Gastroesophageal sphincter (tissue), 4 donors: ENCODE measurements around the gene ERVK3-1. TPM values are rescaled to one million over a fixed set of nuclear protein-coding genes. Genes with fewer than 3 reads are reported as not detected.

Experiments
- ATAC-seq: fragments of 150-250 bp; one replicate; pipeline ENCODE4 v1.9.1; 2016; ENCODE audit warnings: mild to moderate bottlenecking, moderate library complexity
- H3K27ac ChIP-seq, 4 donors: fragments of 200-600 bp; sonication (generic) in 3 of 4; 1 replicate in 3 of 4; 2 replicates in 1 of 4; pipeline ENCODE4 v1.5.1; 2016 to 2019
- H3K27me3 ChIP-seq: fragments of 200-600 bp; sonication (generic); one replicate; pipeline ENCODE4 v1.5.1; 2019
- H3K36me3 ChIP-seq, 2 donors: fragments of 200-600 bp; sonication (generic); one replicate each; pipeline ENCODE4 v1.5.1; 2019; ENCODE audit warnings: control low read depth in 1 of 2
- H3K4me1 ChIP-seq, 3 donors: fragments of 200-600 bp; sonication (generic); 1 replicate in 2 of 3; 2 replicates in 1 of 3; pipeline ENCODE4 v1.5.1; 2016 to 2019; ENCODE audit warnings: control low read depth in 2 of 3
- H3K4me3 ChIP-seq, 2 donors: fragments of 200-600 bp; sonication (generic); one replicate each; pipeline ENCODE4 v1.5.1; 2019; ENCODE audit warnings: mild to moderate bottlenecking in 1 of 2, moderate library complexity in 1 of 2
- H3K9me3 ChIP-seq, 3 donors: fragments of 200-600 bp; sonication (generic); one replicate each; pipeline ENCODE4 v1.5.1; 2017 to 2019; ENCODE audit warnings: control low read depth in 2 of 3
- CTCF ChIP-seq, 4 experiments: fragments of 200-600 bp in 2 of 4; fragments of 450-650 bp in 2 of 4; sonication (generic) in 1 of 4; IDR thresholded peaks; one replicate each; pipeline ENCODE4 v1.5.1; 2017 to 2019; ENCODE audit warnings: antibody characterized with exemption in 4 of 4, mild to moderate bottlenecking in 2 of 4, moderate library complexity in 2 of 4
- EP300 ChIP-seq: sonication (generic); formaldehyde crosslinking; IDR thresholded peaks from one replicate; pipeline ENCODE4 v1.6.1; 2017; ENCODE audit warnings: antibody characterized with exemption, mild to moderate bottlenecking
- POLR2A ChIP-seq, 2 donors: fragments of 450-650 bp; IDR thresholded peaks; one replicate each; pipeline ENCODE4 v1.6.1; 2017; ENCODE audit warnings: antibody characterized with exemption in 2 of 2, mild to moderate bottlenecking in 2 of 2, moderate library complexity in 1 of 2
- POLR2AphosphoS5 ChIP-seq: sonication (generic); formaldehyde crosslinking; IDR thresholded peaks from one replicate; pipeline ENCODE4 v1.6.1; 2017; ENCODE audit warnings: antibody characterized with exemption
- WGBS, 2 donors: methylation state at CpG; one replicate each; pipeline ENCODE4 v1.1.5; 2018; ENCODE audit warnings: low coverage in 1 of 2; 5-methylcytosine and 5-hydroxymethylcytosine counted together
- total RNA-seq, 4 donors: library from RNA; depleted of rRNA; stranded (reverse); fragments of >200 nt; gene quantifications; one replicate each; pipeline ENCODE4 v1.1.0, GENCODE V29; 2016

ERVK3-1 gene
- total RNA-seq, 4 donors from 2014 or later, result 31.7 to 67.2 (median 41.5) TPM

- TF ChIP-seq CTCF (IDR thresholded peaks at IDR 0.05) (no peak), POLR2A (IDR thresholded peaks at IDR 0.05) (no peak), POLR2AphosphoS5 (no peak), EP300 (no peak)
- Histone ChIP-seq H3K27me3 (no peaks in the 10 kb centered on the region), H3K4me3 (no peak overlapping the region), H3K27ac (no peak overlapping the region), H3K4me1 (no peaks in the 10 kb centered on the region), H3K36me3 (peaks cover 0 to 65% of the 10 kb centered on the region in 2 donors), H3K9me3 (no peaks in the 10 kb centered on the region)
- ATAC-seq, result no peak
- 75 to 80% methylated on average over 1 of the region's 1 CpG for WGBS, 2 donors
Observed at GRCh38 chr19:58336216-58336615, 31.0 kb downstream of the ERVK3-1 start.

- ATAC-seq, result no peak
- peaks cover 0 to 71% of the 10 kb centered on the region in 2 donors for H3K36me3 ChIP-seq
- 100% methylated on average over 2 of the region's 4 CpGs for WGBS, 2 donors
- no peak overlapping the region for H3K4me3 ChIP-seq
- H3K4me1 ChIP-seq, result no peaks in the 10 kb centered on the region
- no peak for TF ChIP-seq POLR2AphosphoS5
- no peak for TF ChIP-seq CTCF (IDR thresholded peaks at IDR 0.05)
- TF ChIP-seq EP300, result no peak
- no peak for TF ChIP-seq POLR2A (IDR thresholded peaks at IDR 0.05)
- no peak overlapping the region for H3K27ac ChIP-seq
- no peaks in the 10 kb centered on the region for H3K9me3 ChIP-seq
- no peaks in the 10 kb centered on the region for H3K27me3 ChIP-seq
Observed at GRCh38 chr19:58336820-58337219, 31.6 kb downstream of the ERVK3-1 start.

GRCh38 chr19:58338336-58338735, 33.2 kb downstream of the ERVK3-1 start:
- ATAC-seq, result no peak
- H3K4me3 ChIP-seq, result no peak overlapping the region

GRCh38 chr19:58338825-58339558, 33.8 kb downstream of the ERVK3-1 start:
- Histone ChIP-seq H3K4me1 (no peaks in the 10 kb centered on the region), H3K4me3 (no peak overlapping the region), H3K27me3 (no peaks in the 10 kb centered on the region), H3K9me3 (no peaks in the 10 kb centered on the region), H3K36me3 (peaks cover 0 to 72% of the 10 kb centered on the region in 2 donors), H3K27ac (no peak overlapping the region)
- TF ChIP-seq POLR2AphosphoS5, result no peak
- TF ChIP-seq CTCF (IDR thresholded peaks at IDR 0.05), result no peak
- no peak for TF ChIP-seq EP300
- no peak for TF ChIP-seq POLR2A (IDR thresholded peaks at IDR 0.05)
- 57% methylated on average over 13 of the region's 30 CpGs; no CpG with 5 or more reads in 1 of the 2 donors for WGBS, 2 donors
- ATAC-seq, result no peak

More at GRCh38 chr19:58338336-58338735, 33.2 kb downstream of the ERVK3-1 start:
- Histone ChIP-seq H3K36me3 (peaks cover 0 to 72% of the 10 kb centered on the region in 2 donors), H3K27me3 (no peaks in the 10 kb centered on the region), H3K9me3 (no peaks in the 10 kb centered on the region), H3K4me1 (no peaks in the 10 kb centered on the region), H3K27ac (no peak overlapping the region)
- 96 to 100% methylated on average over 6 to 8 of the region's 11 CpGs for WGBS, 2 donors
- TF ChIP-seq CTCF (IDR thresholded peaks at IDR 0.05), result no peak
- no peak for TF ChIP-seq POLR2A (IDR thresholded peaks at IDR 0.05)
- no peak for TF ChIP-seq POLR2AphosphoS5
- TF ChIP-seq EP300, result no peak

GRCh38 chr19:58345558-58345957, 40.4 kb downstream of the ERVK3-1 start:
- TF ChIP-seq POLR2A (IDR thresholded peaks at IDR 0.05), result no peak
- no peak for TF ChIP-seq CTCF (IDR thresholded peaks at IDR 0.05)
- no peak for TF ChIP-seq EP300
- no peak for TF ChIP-seq POLR2AphosphoS5
- 68 to 73% methylated on average over 4 to 5 of the region's 5 CpGs for WGBS, 2 donors

More at GRCh38 chr19:58345558-58345957, 40.4 kb downstream of the ERVK3-1 start:
- H3K36me3 ChIP-seq, result peaks cover 0 to 21% of the 10 kb centered on the region in 2 donors
- no peak for ATAC-seq
- no peak overlapping the region for H3K27ac ChIP-seq
- H3K9me3 ChIP-seq, result no peaks in the 10 kb centered on the region
- peaks cover 55% of the 10 kb centered on the region for H3K27me3 ChIP-seq
- H3K4me1 ChIP-seq, result peaks cover 0 to 26% (median 2%) of the 10 kb centered on the region in 3 donors
- H3K4me3 ChIP-seq, result no peak overlapping the region
